H1 (cell line): ENCODE data around the gene POPDC2. TPM values are rescaled to one million over a fixed set of nuclear protein-coding genes. Genes with fewer than 3 reads are reported as not detected.

ENCODE experiments used
- CTCF ChIA-PET: fragments of 300-600 bp; sonication (Branson Sonifier 250); formaldehyde crosslinking; loops from one replicate; lab custom pipeline; 2021; ENCODE audit not compliant: partially characterized antibody; lab: Charles Lee
- POLR2A ChIA-PET: fragments of 300-600 bp; sonication (Branson Sonifier 250); formaldehyde crosslinking; loops from one replicate; lab custom pipeline; 2021; ENCODE audit warnings: inconsistent platforms; ENCODE audit not compliant: partially characterized antibody; lab: Charles Lee
- DNase-seq, 2 experiments: peaks; one replicate each; pipeline versions ENCODE4 v3.0.0 to v3.0.0-alpha.2; 2010 to 2022; ENCODE audit warnings: low spot score in 2 of 2, low read depth in 1 of 2, mixed read lengths in 1 of 2
- FAIRE-seq: peaks from 2 replicates; lab custom pipeline; 2011; peaks lifted over from hg19 to GRCh38; lab: Jason Lieb, UNC
- H2AFZ ChIP-seq: 2 replicates; pipeline ENCODE4 v1.8.1; 2012; ENCODE audit warnings: low read length, inconsistent platforms
- H2AK5ac ChIP-seq: 2 replicates; pipeline ENCODE4 v1.6.1; 2013; ENCODE audit warnings: low read depth, low read length
- H2BK120ac ChIP-seq: replicated peaks from 2 replicates; pipeline ENCODE3; 2013; ENCODE audit warnings: low read depth, low read length, inconsistent platforms
- H2BK12ac ChIP-seq: 2 replicates; pipeline ENCODE4 v1.6.1; 2013; ENCODE audit warnings: low read depth, low read length
- H2BK15ac ChIP-seq: 2 replicates; pipeline ENCODE4 v1.6.1; 2013; ENCODE audit warnings: low read length
- H2BK20ac ChIP-seq: 2 replicates; pipeline ENCODE4 v1.6.1; 2013; ENCODE audit warnings: low read length
- H2BK5ac ChIP-seq: 2 replicates; pipeline ENCODE4 v1.6.1; 2013; ENCODE audit warnings: low read depth, low read length
- H3K14ac ChIP-seq: 2 replicates; pipeline ENCODE4 v1.6.1; 2013; ENCODE audit warnings: inconsistent platforms; ENCODE audit not compliant: insufficient read length
- H3K18ac ChIP-seq: 2 replicates; pipeline ENCODE4 v1.6.1; 2013; ENCODE audit warnings: low read length; ENCODE audit errors: extremely low read depth
- H3K23ac ChIP-seq: 2 replicates; pipeline ENCODE4 v1.6.1; 2013; ENCODE audit warnings: inconsistent platforms; ENCODE audit not compliant: insufficient read length
- H3K23me2 ChIP-seq: 2 replicates; pipeline ENCODE4 v1.6.1; 2013; ENCODE audit warnings: low read depth, low read length
- H3K27ac ChIP-seq: 2 replicates; pipeline ENCODE4 v1.6.1; 2011; ENCODE audit warnings: low read depth, low read length, inconsistent platforms
- H3K27me3 ChIP-seq, 4 experiments: replicated peaks in 1 of 4; 1 replicate in 1 of 4; 2 replicates in 3 of 4; pipeline versions ENCODE4 v1.6.1 to v1.8.1; 2011 to 2013; ENCODE audit warnings: low read length in 3 of 4, mild to moderate bottlenecking in 3 of 4, inconsistent platforms in 2 of 4, mixed read lengths in 2 of 4, moderate library complexity in 1 of 4; ENCODE audit not compliant: control insufficient read depth in 3 of 4, insufficient read depth in 3 of 4; ENCODE audit errors: extremely low read depth in 1 of 4
- H3K36me3 ChIP-seq, 4 experiments: 2 replicates each; pipeline versions ENCODE4 v1.6.1 to v1.8.1; 2011 to 2013; ENCODE audit warnings: mild to moderate bottlenecking in 4 of 4, low read length in 3 of 4, moderate library complexity in 2 of 4, control low read depth in 1 of 4, inconsistent platforms in 1 of 4; ENCODE audit not compliant: insufficient read depth in 4 of 4, control insufficient read depth in 2 of 4
- H3K4ac ChIP-seq: replicated peaks from 2 replicates; pipeline ENCODE3; 2013; ENCODE audit warnings: low read length, low read depth, mixed read lengths, inconsistent platforms; ENCODE audit not compliant: insufficient read length
- H3K4me1 ChIP-seq, 4 experiments: replicated peaks in 1 of 4; 1 replicate in 1 of 4; 2 replicates in 3 of 4; pipeline versions ENCODE4 v1.6.1 to v1.8.1; 2011 to 2013; ENCODE audit warnings: low read length in 3 of 4, inconsistent platforms in 2 of 4, mixed read lengths in 1 of 4; ENCODE audit not compliant: insufficient read depth in 4 of 4, control insufficient read depth in 3 of 4
- H3K4me2 ChIP-seq, 2 experiments: 2 replicates each; pipeline versions ENCODE4 v1.6.1 to v1.8.1; 2011 to 2013; ENCODE audit warnings: low read depth in 2 of 2, low read length in 2 of 2, control low read depth in 1 of 2, inconsistent platforms in 1 of 2, mild to moderate bottlenecking in 1 of 2; ENCODE audit not compliant: insufficient read depth in 1 of 2
- H3K4me3 ChIP-seq, 4 experiments: fragments of 200-600, 300-600 bp in 1 of 4; sonication (generic), shearing (Covaris generic), sonication (Bioruptor Twin) in 1 of 4; 2 replicates each; pipeline versions ENCODE4 v1.5.1 to v1.8.1; 2011 to 2016; ENCODE audit warnings: low read length in 4 of 4, low read depth in 3 of 4, control low read depth in 2 of 4, inconsistent platforms in 2 of 4, mild to moderate bottlenecking in 2 of 4, mixed read lengths in 1 of 4, moderate library complexity in 1 of 4; ENCODE audit not compliant: insufficient read depth in 2 of 4; ENCODE audit errors: extremely low read depth in 1 of 4
- H3K56ac ChIP-seq: replicated peaks from 2 replicates; pipeline ENCODE3; 2013; ENCODE audit warnings: low read depth, mild to moderate bottlenecking, mixed read lengths, low read length, inconsistent platforms; ENCODE audit not compliant: insufficient read length
- H3K79me1 ChIP-seq: 2 replicates; pipeline ENCODE4 v1.6.1; 2013; ENCODE audit warnings: low read depth, low read length, control low read depth
- H3K79me2 ChIP-seq, 2 experiments: 2 replicates each; pipeline versions ENCODE4 v1.6.1 to v1.8.1; 2012 to 2013; ENCODE audit warnings: low read length in 2 of 2, mild to moderate bottlenecking in 2 of 2, inconsistent platforms in 1 of 2; ENCODE audit not compliant: insufficient read depth in 2 of 2, control insufficient read depth in 1 of 2
- H3K9ac ChIP-seq, 4 experiments: replicated peaks in 1 of 4; 1 replicate in 1 of 4; 2 replicates in 3 of 4; pipeline versions ENCODE4 v1.6.1 to v1.8.1; 2011 to 2013; ENCODE audit warnings: low read depth in 3 of 4, low read length in 3 of 4, control low read depth in 2 of 4, mild to moderate bottlenecking in 2 of 4, moderate library complexity in 2 of 4, inconsistent platforms in 1 of 4; ENCODE audit errors: extremely low read depth in 1 of 4
- H3K9me3 ChIP-seq, 2 experiments: 2 replicates each; pipeline versions ENCODE4 v1.6.1 to v1.8.1; 2012 to 2013; ENCODE audit warnings: mild to moderate bottlenecking in 2 of 2, moderate library complexity in 2 of 2, control low read depth in 1 of 2, inconsistent platforms in 1 of 2, low read depth in 1 of 2, low read length in 1 of 2, mixed read lengths in 1 of 2; ENCODE audit not compliant: insufficient read depth in 2 of 2
- H4K20me1 ChIP-seq, 2 experiments: replicated peaks in 1 of 2; 2 replicates each; pipeline versions ENCODE3 to v1.8.1; 2011 to 2013; ENCODE audit warnings: inconsistent platforms in 2 of 2, low read length in 2 of 2, mild to moderate bottlenecking in 1 of 2; ENCODE audit not compliant: insufficient read depth in 2 of 2, control insufficient read depth in 1 of 2
- H4K5ac ChIP-seq: 2 replicates; pipeline ENCODE4 v1.6.1; 2013; ENCODE audit warnings: low read length, low read depth, mixed read lengths, inconsistent platforms; ENCODE audit not compliant: insufficient read length
- H4K8ac ChIP-seq: 2 replicates; pipeline ENCODE4 v1.8.0; 2013; ENCODE audit warnings: mild to moderate bottlenecking, moderate library complexity, low read length, inconsistent platforms; ENCODE audit not compliant: insufficient read depth; ENCODE audit errors: extremely low read depth
- H4K91ac ChIP-seq: replicated peaks from 2 replicates; pipeline ENCODE3; 2013; ENCODE audit warnings: low read length, mixed read lengths, inconsistent platforms; ENCODE audit not compliant: insufficient read length
- ATF3 ChIP-seq: IDR thresholded peaks from 2 replicates; pipeline ENCODE4 v1.6.1; 2011; ENCODE audit warnings: low read depth, mild to moderate bottlenecking, low read length; ENCODE audit not compliant: insufficient read depth
- EP300 ChIP-seq, 2 experiments: IDR thresholded peaks; 1 replicate in 1 of 2; 2 replicates in 1 of 2; pipeline ENCODE4 v1.6.1; 2011 to 2012; ENCODE audit warnings: low read depth in 2 of 2, low read length in 2 of 2, mild to moderate bottlenecking in 2 of 2, borderline replicate concordance in 1 of 2, inconsistent platforms in 1 of 2, moderate library complexity in 1 of 2
- GTF2F1 ChIP-seq: IDR thresholded peaks from 2 replicates; pipeline ENCODE4 v1.6.1; 2012; ENCODE audit warnings: low read depth, low read length, improper control_type of control experiment, borderline replicate concordance
- JUN ChIP-seq: IDR thresholded peaks from 2 replicates; pipeline ENCODE4 v1.6.1; 2011; ENCODE audit warnings: low read depth, mild to moderate bottlenecking, improper control_type of control experiment, low read length
- KDM5A ChIP-seq: fragments of 200-600 bp; IDR thresholded peaks from 2 replicates; pipeline ENCODE4 v1.7.1; 2012; ENCODE audit warnings: mild to moderate bottlenecking, low read length, inconsistent platforms, mixed read lengths
- RAD21 ChIP-seq, 2 experiments: IDR thresholded peaks in 1 of 2; conservative IDR thresholded peaks in 1 of 2; 2 replicates each; pipeline ENCODE4 v1.6.1; 2011; ENCODE audit warnings: low read depth in 2 of 2, low read length in 2 of 2, improper control_type of control experiment in 1 of 2, inconsistent platforms in 1 of 2, mild to moderate bottlenecking in 1 of 2, moderate library complexity in 1 of 2
- RNF2 ChIP-seq: fragments of 200-900, 300-1000 bp; sonication (generic); IDR thresholded peaks from 2 replicates; pipeline ENCODE4 v1.7.1; 2016; ENCODE audit warnings: borderline replicate concordance, low read depth, mild to moderate bottlenecking, antibody characterized with exemption, low read length; ENCODE audit not compliant: poor library complexity, severe bottlenecking; ENCODE audit errors: missing control alignments
- ZNF274 ChIP-seq: IDR thresholded peaks from 2 replicates; pipeline ENCODE4 v1.7.0; 2012; ENCODE audit warnings: low read length, borderline replicate concordance; ENCODE audit errors: extremely low read depth
- WGBS, 2 experiments: shearing (Covaris generic) in 1 of 2; methylation state at CpG; one replicate each; pipeline versions ENCODE4 v1.1.6 to v1.1.7; 2013 to 2015; ENCODE audit warnings: low lambda C conversion rate in 2 of 2, mixed read lengths in 2 of 2, inconsistent platforms in 1 of 2, low coverage in 1 of 2, missing lambda C conversion rate in 1 of 2; ENCODE audit not compliant: insufficient replicate concordance in 2 of 2, insufficient coverage in 1 of 2, insufficient read length in 1 of 2; ENCODE audit errors: extremely low coverage in 1 of 2, missing lambda C conversion rate in 1 of 2; 5-methylcytosine and 5-hydroxymethylcytosine counted together
- polyA plus RNA-seq, 7 experiments: library from polyadenylated mRNA; depleted of rRNA in 3 of 7; stranded (reverse) in 5 of 7; unstranded in 2 of 7; fragments of >200 nt in 5 of 7; fragments of 200-250 nt in 2 of 7; gene quantifications; 1 replicate in 5 of 7; 2 replicates in 1 of 7; 4 replicates in 1 of 7; pipeline versions ENCODE4 v1.2.1 to v1.2.3, GENCODE V29; 2011 to 2013; ENCODE audit warnings: missing spikeins in 2 of 7, mixed read lengths in 2 of 7
- total RNA-seq: library from RNA; stranded (reverse); fragmentation: NEBNext Ultra II Directional; extraction: Animal tissue kit (Norgen Biotek cat#: 25700); gene quantifications from 2 replicates; pipeline ENCODE4 v1.2.1, GENCODE V29; 2021
- TF ChIP-seq, protein P1 (sequence below): IDR thresholded peaks from 2 replicates; pipeline ENCODE4 v1.6.1; 2011; ENCODE audit warnings: low read length, improper control_type of control experiment

POPDC2 gene
- total and polyA plus RNA-seq, 2 of the 8 experiments (the other 6 are each of a cell fraction or from before 2014, with no cell fraction given), result 0.65 to 1.1 TPM

DNA sequence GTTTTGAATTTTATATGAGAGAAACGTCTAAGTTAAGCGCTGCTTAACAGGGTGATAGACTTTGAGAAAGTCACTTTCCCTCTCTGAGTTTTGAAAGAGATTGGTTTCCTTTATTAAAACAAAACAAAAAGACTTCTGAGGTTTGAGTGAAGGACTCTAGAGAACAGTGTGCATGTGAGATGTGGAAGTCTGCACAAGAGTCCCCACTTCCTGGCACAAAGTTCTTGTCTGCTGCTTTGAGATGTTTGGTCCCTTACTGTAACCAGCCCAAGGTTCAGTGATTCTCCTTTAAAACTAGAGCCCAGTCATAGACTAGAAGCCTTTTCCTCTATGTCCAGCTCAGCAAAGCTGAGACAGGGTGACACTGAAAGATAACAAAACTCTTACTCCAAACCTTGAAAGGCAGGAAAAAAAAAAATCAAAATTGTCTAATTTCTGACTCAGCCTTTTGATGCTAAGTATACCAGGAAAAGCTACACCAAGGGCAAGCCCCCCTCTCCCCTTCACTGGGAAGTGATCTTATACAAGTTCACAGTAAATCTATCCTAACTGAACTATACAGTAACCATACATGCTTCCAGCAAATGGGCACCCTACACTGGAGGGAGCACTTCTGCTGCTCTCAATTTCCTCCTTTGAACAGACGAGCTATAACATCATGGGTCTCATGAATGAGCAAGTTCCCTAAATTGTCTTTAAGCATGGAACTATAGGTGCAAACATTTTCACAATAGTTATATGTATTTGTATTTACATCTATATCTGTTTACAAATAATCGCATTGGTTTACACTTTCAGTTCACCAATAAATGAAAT lies 2.3 kb downstream of the POPDC2 start:
- Histone ChIP-seq H3K4me2 (no peak overlapping the region), H3K56ac (no peak overlapping the region), H2AK5ac (no peak overlapping the region), H4K20me1 (no peaks in the 10 kb centered on the region), H3K4ac (no peak overlapping the region), H3K23me2 (no peaks in the 10 kb centered on the region), H3K23ac (no peak overlapping the region), H3K4me1 (no peaks in the 10 kb centered on the region), H3K9ac (no peak overlapping the region), H3K9me3 (no peaks in the 10 kb centered on the region), H3K79me1 (no peaks in the 10 kb centered on the region), H4K91ac (no peak overlapping the region), H3K14ac (no peak overlapping the region), H2BK120ac (no peak overlapping the region), H2AFZ (no peak overlapping the region), H2BK15ac (no peak overlapping the region), H3K36me3 (no peaks in the 10 kb centered on the region; a peak in 1 of 8 replicates), H4K5ac (no peak overlapping the region), H3K27me3 (no peaks in the 10 kb centered on the region), H3K27ac (no peak overlapping the region), H2BK5ac (no peak overlapping the region), H3K4me3 (no peak overlapping the region), H4K8ac (no peak overlapping the region), H2BK12ac (no peak overlapping the region), H3K18ac (no peak overlapping the region), H2BK20ac (no peak overlapping the region), H3K79me2 (no peaks in the 10 kb centered on the region)
- WGBS, 2 experiments, result 81% methylated on average over 4 of the region's 4 CpGs; no CpG with 5 or more reads in 1 of the 2 experiments
- CTCF ChIA-PET, result interaction anchor here (0.6 to 1.6 kb wide), 4 partner anchors 9 to 150 kb away, joined by 3 to 10 read pairs (median 4); no protein-coding TSS in a partner anchor
- POLR2A ChIA-PET, result interaction anchor here (0.6 to 1.1 kb wide), 2 partner anchors 8 kb away, joined by 3 read pairs; no protein-coding TSS in a partner anchor
- no peak for FAIRE-seq
- no peak for DNase-seq
- TF ChIP-seq KDM5A (no peak), RAD21 (IDR thresholded peaks at IDR 0.05 in 1 of 2, conservative IDR thresholded peaks at IDR 0.05 in 1 of 2; ENCODE audit: low read depth in 2 of 2, low read length in 2 of 2) (no peak), ATF3 (no peak), RNF2 (no peak), GTF2F1 (no peak), EP300 (IDR thresholded peaks at IDR 0.05; ENCODE audit: borderline replicate concordance in 1 of 2, low read depth in 2 of 2, low read length in 2 of 2) (no peak), ZNF274 (no peak), JUN (no peak)
- TF ChIP-seq, protein P1, sequence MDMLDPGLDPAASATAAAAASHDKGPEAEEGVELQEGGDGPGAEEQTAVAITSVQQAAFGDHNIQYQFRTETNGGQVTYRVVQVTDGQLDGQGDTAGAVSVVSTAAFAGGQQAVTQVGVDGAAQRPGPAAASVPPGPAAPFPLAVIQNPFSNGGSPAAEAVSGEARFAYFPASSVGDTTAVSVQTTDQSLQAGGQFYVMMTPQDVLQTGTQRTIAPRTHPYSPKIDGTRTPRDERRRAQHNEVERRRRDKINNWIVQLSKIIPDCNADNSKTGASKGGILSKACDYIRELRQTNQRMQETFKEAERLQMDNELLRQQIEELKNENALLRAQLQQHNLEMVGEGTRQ, result no peak
